OCI-LY7 (cell line): ENCODE results near the gene APRT.

Source experiments
- CTCF ChIP-seq: fragments of 200-600 bp; sonication (generic); conservative IDR thresholded peaks from 2 replicates; pipeline ENCODE4 v1.5.1; 2014; ENCODE audit warnings: mild to moderate bottlenecking, antibody characterized with exemption, low read length, moderate library complexity, mixed read lengths
- EZH2phosphoT487 ChIP-seq: fragments of 200-600 bp; sonication (generic); IDR thresholded peaks from 2 replicates; pipeline ENCODE4 v1.6.1; 2018; ENCODE audit warnings: low read depth, borderline replicate concordance, mild to moderate bottlenecking, mixed run types, antibody characterized with exemption, low read length, moderate library complexity, mixed read lengths

GRCh38 chr16:88807626-88808453 is 3.9 kb downstream of the APRT start:
- no peak for TF ChIP-seq CTCF
- no peak for TF ChIP-seq EZH2phosphoT487
